Skeletal muscle tissue (tissue), 4 donors: ENCODE data around the gene MPPED1. TPM values are rescaled to one million over a fixed set of nuclear protein-coding genes. Genes with fewer than 3 reads are reported as not detected.

ENCODE experiments used
- H3K27ac ChIP-seq: one replicate; pipeline ENCODE4 v1.7.0; 2013; ENCODE audit warnings: mild to moderate bottlenecking, low read depth, low read length, inconsistent platforms
- H3K27me3 ChIP-seq, 3 donors: one replicate each; pipeline ENCODE4 v1.7.0; 2013; ENCODE audit warnings: low read length in 3 of 3; ENCODE audit not compliant: control insufficient read depth in 3 of 3, insufficient read depth in 3 of 3
- H3K36me3 ChIP-seq, 3 donors: one replicate each; pipeline ENCODE4 v1.7.0; 2013; ENCODE audit warnings: low read length in 3 of 3; ENCODE audit not compliant: control insufficient read depth in 3 of 3, insufficient read depth in 3 of 3
- H3K4me1 ChIP-seq, 3 donors: one replicate each; pipeline ENCODE4 v1.7.0; 2013; ENCODE audit warnings: low read length in 3 of 3, mild to moderate bottlenecking in 3 of 3; ENCODE audit not compliant: control insufficient read depth in 3 of 3, insufficient read depth in 3 of 3
- H3K4me3 ChIP-seq, 3 donors: one replicate each; pipeline ENCODE4 v1.7.0; 2013; ENCODE audit warnings: low read length in 3 of 3
- H3K9ac ChIP-seq, 3 donors: one replicate each; pipeline ENCODE4 v1.7.0; 2013; ENCODE audit warnings: low read length in 3 of 3, mild to moderate bottlenecking in 3 of 3, moderate library complexity in 2 of 3, low read depth in 1 of 3
- H3K9me3 ChIP-seq, 3 donors: one replicate each; pipeline ENCODE4 v1.7.0; 2013; ENCODE audit warnings: low read length in 3 of 3; ENCODE audit not compliant: control insufficient read depth in 3 of 3
- total RNA-seq: library from RNA; depleted of rRNA; stranded (reverse); fragments of >200 nt; gene quantifications from one replicate; pipeline ENCODE4 v1.2.3, GENCODE V29; 2014
- donor health status: Osteomylitis.

The MPPED1 gene
- total RNA-seq, 1 donor from 2014 or later = under 0.01 TPM

DNA sequence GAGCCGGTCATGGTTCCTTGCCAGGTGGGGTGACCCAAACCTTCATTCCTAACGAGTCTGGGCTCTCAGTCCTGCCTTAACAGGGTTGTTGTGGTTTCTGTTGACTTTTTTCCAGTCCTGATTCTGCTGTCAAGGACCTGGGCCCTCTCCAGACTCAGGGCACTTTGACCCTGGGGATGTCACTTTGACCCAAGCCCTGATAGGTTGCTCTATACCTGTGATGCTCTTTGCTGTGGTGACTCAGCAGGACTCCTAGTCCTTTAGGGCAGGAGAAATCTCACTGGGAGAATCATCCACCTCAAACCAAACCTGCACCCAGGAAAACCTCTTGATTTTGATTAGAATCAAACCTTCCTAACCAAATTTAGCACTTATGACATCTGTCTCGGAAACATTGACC lies 20.5 kb upstream of the MPPED1 start:
- H3K36me3 ChIP-seq = no peaks in the 10 kb centered on the region
- no peak overlapping the region for H3K27ac ChIP-seq
- no peak overlapping the region for H3K9ac ChIP-seq

DNA sequence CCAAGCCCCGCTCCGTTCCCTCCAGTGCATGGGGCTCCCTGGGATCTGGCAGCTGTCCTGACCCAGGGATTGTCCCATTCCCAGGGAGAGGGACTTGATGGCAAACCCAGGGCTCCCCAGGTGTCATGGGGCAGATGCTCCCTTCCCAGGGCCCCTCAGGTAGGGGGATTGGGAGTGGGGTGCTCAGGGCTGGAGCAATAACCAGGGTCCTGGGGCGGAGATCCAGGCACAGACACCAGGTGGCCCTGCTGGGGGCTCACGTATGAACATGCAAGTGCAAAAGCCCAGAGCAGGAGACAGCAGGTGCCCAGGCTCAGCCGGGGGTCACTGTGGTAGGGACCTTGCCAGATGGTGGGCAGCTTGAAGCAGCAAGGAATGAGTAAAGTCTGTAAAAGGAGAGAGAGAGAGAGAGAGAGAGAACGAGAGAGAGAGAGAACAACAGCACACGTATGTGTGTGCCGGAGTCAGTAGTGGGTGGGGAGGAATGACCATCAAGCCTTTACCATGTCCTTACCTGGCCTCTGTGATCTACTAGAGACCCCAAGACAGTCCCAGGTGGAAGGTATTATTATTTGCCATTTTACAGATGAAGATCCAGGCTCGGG lies 19.3 kb upstream of the MPPED1 start:
- no peak overlapping the region for H3K9ac ChIP-seq
- H3K27me3 ChIP-seq = peaks cover 6 to 36% (median 28%) of the 10 kb centered on the region in 3 donors
- no peaks in the 10 kb centered on the region for H3K36me3 ChIP-seq
- H3K4me1 ChIP-seq = no peaks in the 10 kb centered on the region
- H3K27ac ChIP-seq = no peak overlapping the region
- H3K9me3 ChIP-seq = no peaks in the 10 kb centered on the region
- H3K4me3 ChIP-seq = no peak overlapping the region

More for the DNA sequence above, 20.5 kb upstream of the MPPED1 start:
- Histone ChIP-seq H3K4me3 (no peak overlapping the region), H3K9me3 (no peaks in the 10 kb centered on the region), H3K27me3 (peaks cover 11 to 42% (median 27%) of the 10 kb centered on the region in 3 donors), H3K4me1 (no peaks in the 10 kb centered on the region)

DNA sequence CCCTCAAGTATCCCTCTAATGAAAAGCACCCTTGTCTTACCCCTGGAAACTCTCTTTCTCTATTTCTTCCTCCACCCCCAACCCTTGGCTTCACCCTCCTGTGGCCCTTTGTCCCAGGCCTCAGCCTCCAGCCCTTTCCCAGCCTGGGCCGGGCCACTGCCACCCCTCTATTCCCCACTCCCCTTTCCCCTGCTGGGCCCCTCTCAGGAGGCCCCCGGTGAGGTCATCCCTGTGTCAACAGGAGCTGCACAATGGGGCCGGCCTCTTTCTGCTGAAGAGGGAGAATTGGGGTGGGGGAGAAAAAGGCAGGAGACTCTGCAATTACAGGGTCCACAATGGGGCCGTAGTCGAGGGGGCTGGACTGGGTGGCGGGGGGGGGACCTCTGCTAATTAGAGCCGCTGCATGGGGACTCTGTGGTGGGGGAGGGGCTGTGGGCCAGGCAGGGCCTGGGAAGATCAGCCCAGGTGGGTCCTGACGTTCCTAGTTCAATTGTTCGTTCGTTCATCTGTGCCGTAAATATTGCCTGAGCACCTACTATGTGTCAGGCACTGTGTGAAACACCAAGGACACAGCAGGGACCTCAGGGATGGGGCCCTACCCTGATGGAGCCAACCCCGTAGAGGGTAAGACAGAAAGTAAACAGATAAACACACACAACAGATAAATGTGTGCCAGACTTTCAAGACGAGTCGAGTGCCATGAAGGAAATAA lies 18.5 kb upstream of the MPPED1 start:
- H3K4me1 ChIP-seq = no peaks in the 10 kb centered on the region
- no peaks in the 10 kb centered on the region for H3K9me3 ChIP-seq
- no peaks in the 10 kb centered on the region for H3K36me3 ChIP-seq
- H3K27me3 ChIP-seq = peaks cover 11 to 32% (median 26%) of the 10 kb centered on the region in 3 donors
- H3K4me3 ChIP-seq = no peak overlapping the region
- no peak overlapping the region for H3K9ac ChIP-seq
- H3K27ac ChIP-seq = no peak overlapping the region

DNA sequence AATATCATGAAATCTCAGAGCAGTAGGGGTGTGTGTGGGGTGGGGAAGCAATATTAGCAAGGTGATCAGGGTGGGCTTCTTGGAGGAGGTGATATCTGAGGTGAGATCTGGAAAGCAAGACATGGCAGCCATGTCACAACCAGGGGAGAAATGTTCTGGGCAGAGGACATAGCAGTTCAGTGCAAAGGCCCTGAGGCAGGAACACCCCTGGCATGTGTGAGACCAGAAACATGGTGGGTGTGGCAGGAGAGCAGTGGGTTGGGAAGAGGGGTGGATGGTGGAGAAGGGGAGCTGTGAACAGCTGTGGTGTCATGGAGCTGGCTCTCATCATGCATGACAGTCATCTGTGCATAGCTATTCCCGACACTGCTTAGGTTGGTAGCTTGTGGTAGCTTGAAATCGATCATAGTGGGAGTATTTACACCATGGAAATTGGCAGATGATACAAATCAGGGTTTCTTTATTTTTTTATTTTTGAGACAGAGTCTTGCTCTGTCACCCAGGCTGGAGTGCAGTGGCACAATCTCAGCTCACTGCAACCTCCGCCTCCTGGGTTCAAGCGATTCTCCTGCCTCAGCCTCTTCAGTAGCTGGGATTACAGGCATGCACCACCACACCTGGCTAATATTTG lies 17.9 kb upstream of the MPPED1 start:
- no peaks in the 10 kb centered on the region for H3K4me1 ChIP-seq
- no peak overlapping the region for H3K27ac ChIP-seq
- H3K27me3 ChIP-seq = peaks cover 11 to 35% (median 28%) of the 10 kb centered on the region in 3 donors
- no peak overlapping the region for H3K4me3 ChIP-seq
- H3K9me3 ChIP-seq = no peaks in the 10 kb centered on the region
- H3K36me3 ChIP-seq = no peaks in the 10 kb centered on the region
- H3K9ac ChIP-seq = no peak overlapping the region

DNA sequence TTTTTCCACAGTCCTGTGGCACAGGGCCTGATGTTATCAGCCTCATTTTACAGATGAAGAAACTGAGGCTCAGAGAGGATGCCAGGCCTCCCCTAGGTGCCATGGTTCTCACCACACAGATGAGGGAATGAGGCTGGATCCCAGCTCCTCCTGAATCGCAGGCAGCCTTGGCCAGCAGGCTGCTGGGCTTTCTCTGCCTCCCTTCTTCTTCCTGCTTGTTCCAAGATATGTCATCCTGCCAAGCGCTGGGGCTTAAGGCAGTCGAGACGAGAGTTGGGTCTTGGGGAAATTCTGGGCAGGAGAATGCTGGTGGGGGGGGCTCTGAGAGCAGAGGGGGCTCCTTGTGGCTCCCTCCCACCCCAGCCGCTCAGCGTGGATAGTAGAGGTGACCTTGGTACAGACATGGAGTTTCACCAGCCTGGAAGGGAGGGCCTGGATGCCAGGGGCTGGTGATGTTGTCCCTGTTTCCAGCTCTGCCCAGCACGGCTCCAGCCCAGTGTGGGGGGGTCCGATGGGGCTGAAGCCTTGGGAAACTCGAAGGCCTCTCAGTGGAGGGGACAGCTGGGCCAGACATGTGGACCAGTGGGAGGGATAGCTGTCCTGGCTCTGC lies 16.6 kb upstream of the MPPED1 start:
- H3K27ac ChIP-seq = no peak overlapping the region
- H3K9ac ChIP-seq = no peak overlapping the region
- no peaks in the 10 kb centered on the region for H3K36me3 ChIP-seq
- no peaks in the 10 kb centered on the region for H3K9me3 ChIP-seq
- H3K4me1 ChIP-seq = no peaks in the 10 kb centered on the region
- no peak overlapping the region for H3K4me3 ChIP-seq
- H3K27me3 ChIP-seq = peaks cover 19 to 45% (median 39%) of the 10 kb centered on the region in 3 donors

DNA sequence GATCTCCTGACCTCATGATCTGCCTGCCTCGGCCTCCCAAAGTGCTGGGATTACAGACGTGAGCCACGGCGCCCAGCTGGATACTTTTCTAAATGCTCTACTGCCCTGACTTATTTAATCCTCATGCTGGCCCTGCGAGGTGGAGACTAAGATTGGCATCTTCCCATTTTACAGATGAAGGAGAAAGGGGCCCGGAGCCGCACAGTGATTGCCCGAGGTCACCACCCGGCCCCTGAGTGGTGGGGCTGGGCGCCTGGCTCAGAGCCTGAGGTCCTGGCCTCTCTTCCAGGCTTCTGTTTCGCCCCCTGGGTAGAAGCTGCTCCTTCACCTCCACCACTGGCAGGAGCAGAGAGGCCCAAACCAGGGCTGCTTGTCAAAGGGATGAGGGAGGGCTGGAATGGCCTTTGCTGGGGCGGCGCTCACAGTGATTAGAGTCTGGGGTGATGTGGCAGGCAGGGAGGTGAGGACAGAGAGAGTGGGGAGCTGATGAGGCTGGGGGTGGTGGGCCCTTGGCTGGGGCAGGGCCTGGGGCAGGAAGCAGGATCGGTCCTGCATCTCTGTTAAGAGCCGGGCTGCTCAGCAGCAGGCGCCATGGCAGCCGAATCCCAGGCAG lies 15.4 kb upstream of the MPPED1 start:
- no peaks in the 10 kb centered on the region for H3K36me3 ChIP-seq
- H3K27ac ChIP-seq = no peak overlapping the region
- no peaks in the 10 kb centered on the region for H3K4me1 ChIP-seq
- no peaks in the 10 kb centered on the region for H3K9me3 ChIP-seq
- H3K27me3 ChIP-seq = peaks cover 28 to 45% (median 43%) of the 10 kb centered on the region in 3 donors
- no peak overlapping the region for H3K9ac ChIP-seq
- H3K4me3 ChIP-seq = no peak overlapping the region

DNA sequence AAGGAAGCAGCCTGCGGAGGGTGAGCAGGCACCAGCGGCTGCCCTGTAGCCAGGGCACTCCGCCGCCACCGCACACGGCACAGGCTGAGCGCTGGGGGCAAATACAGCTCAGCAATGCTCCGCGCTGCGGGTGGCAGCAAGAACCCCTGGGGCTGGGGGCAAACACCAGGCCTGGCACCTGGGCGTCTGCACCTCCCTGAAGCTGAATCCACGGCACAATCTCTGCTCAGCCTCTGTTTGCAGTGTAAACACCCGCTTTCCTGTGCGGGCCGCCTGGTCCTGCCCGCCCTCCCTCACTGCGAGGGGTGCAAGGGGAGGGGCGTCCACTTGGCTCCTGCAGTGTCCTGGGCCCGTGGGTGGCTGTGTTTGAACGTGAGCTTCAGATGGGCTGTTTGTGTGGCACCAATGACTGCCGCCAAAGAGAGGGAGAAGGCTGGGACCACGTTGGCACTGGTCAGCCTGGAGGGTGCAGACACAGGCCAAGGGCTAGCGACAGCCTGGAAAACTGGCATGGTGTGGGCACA lies 14.8 kb upstream of the MPPED1 start:
- Histone ChIP-seq H3K9me3 (no peaks in the 10 kb centered on the region), H3K36me3 (no peaks in the 10 kb centered on the region), H3K27ac (no peak overlapping the region), H3K9ac (no peak overlapping the region), H3K27me3 (peaks cover 32 to 50% (median 46%) of the 10 kb centered on the region in 3 donors), H3K4me1 (no peaks in the 10 kb centered on the region), H3K4me3 (no peak overlapping the region)

DNA sequence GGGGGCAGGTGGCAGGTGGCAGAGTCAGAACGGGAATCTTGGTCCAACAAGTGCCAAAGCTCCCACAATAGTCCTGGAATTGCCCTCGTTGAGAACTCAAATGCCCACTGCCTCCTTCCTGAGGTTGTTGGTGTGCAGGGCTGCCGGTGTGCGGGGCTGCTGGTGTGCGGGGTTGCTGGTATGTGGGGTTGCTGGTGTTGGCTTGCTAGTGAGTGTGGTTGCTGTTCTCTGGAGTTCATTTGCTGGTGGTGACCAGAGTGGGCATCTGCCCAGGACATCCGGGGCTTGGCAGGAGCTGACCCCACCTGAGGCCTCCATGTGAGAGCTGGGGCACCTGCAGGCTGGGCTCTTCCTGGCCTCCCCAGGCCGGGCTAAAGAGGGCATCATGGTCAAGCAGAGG lies 14.0 kb upstream of the MPPED1 start:
- Histone ChIP-seq H3K9me3 (no peaks in the 10 kb centered on the region), H3K4me1 (no peaks in the 10 kb centered on the region), H3K36me3 (no peaks in the 10 kb centered on the region), H3K27me3 (peaks cover 34 to 53% (median 43%) of the 10 kb centered on the region in 3 donors), H3K27ac (no peak overlapping the region), H3K9ac (no peak overlapping the region), H3K4me3 (no peak overlapping the region)

DNA sequence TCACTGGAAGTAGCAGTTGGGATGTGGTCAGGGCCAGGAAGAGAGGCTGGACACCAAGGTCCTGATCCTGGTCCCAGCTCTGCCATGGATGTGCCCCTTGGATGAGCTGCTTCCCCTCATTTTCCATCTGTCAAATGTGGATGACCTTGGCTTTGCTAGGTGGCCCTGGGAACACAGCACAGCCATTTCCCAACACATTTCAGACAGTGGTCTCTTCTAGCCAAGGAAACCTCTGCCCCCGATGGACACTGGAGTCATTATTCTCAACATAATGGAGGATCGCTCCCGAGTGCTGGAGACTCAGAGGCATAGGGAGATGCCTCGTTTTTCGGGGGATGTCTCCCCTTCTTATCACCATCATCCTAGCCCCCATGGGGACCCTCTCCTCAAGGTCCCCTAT lies 13.6 kb upstream of the MPPED1 start:
- Histone ChIP-seq H3K9me3 (no peaks in the 10 kb centered on the region), H3K4me1 (no peaks in the 10 kb centered on the region), H3K4me3 (no peak overlapping the region), H3K27me3 (peaks cover 34 to 53% (median 42%) of the 10 kb centered on the region in 3 donors), H3K9ac (no peak overlapping the region), H3K27ac (no peak overlapping the region), H3K36me3 (no peaks in the 10 kb centered on the region)
